Fibroblast of the aortic adventitia (primary cell): Measurements from ENCODE around the gene NFATC4. TPM values are rescaled to one million over a fixed set of nuclear protein-coding genes. Genes with fewer than 3 reads are reported as not detected.
A peak's percentile ranks its signal among the peaks of the same experiment; 100 is the strongest.

Experiments
- DNase-seq: peaks from one replicate; pipeline ENCODE4 v3.0.0-alpha.2; 2010; ENCODE audit warnings: low read depth
- H3K4me3 ChIP-seq: 2 replicates; pipeline ENCODE4 v1.5.1; 2011; ENCODE audit warnings: low read depth, mild to moderate bottlenecking, control low read depth, low read length, moderate library complexity
- CTCF ChIP-seq: IDR thresholded peaks from 2 replicates; pipeline ENCODE4 v1.5.1; 2011; ENCODE audit warnings: mild to moderate bottlenecking, low read length, control low read depth, inconsistent platforms; ENCODE audit not compliant: insufficient read depth
- total RNA-seq: library from RNA; depleted of rRNA; stranded (reverse); fragments of >200 nt; gene quantifications from 2 replicates; pipeline ENCODE4 v1.2.3, GENCODE V29; 2012; ENCODE audit warnings: low replicate concordance

Gene NFATC4
- total RNA-seq, 1 donor: 77.9 TPM

- DNase-seq: no peak
- TF ChIP-seq CTCF: no peak
- no peak overlapping the region for H3K4me3 ChIP-seq
These were observed 26.3 kb downstream of the NFATC4 start for GRCh38 chr14:24394275-24394674.

- no peak for TF ChIP-seq CTCF
- H3K4me3 ChIP-seq: no peak overlapping the region
- peak; percentile 72 for DNase-seq
These were observed 27.9 kb downstream of the NFATC4 start for GRCh38 chr14:24395609-24396582.

- H3K4me3 ChIP-seq: no peak overlapping the region
- DNase-seq: no peak
- no peak for TF ChIP-seq CTCF
These were observed 29.8 kb downstream of the NFATC4 start for GRCh38 chr14:24397639-24398292.

GRCh38 chr14:24398293-24398652 lies 30.3 kb downstream of the NFATC4 start:
- peak overlapping the region; percentile 74 for H3K4me3 ChIP-seq
- no peak for DNase-seq
- TF ChIP-seq CTCF: no peak

GRCh38 chr14:24398653-24399446 lies 30.9 kb downstream of the NFATC4 start, which contains the start of gene NYNRIN:
Gene NYNRIN (plus strand): TSS chr14:24399003. CDS start chr14:24399247, 244 bp downstream.
- peak; percentile 37 for DNase-seq

More at GRCh38 chr14:24398653-24399446, 30.9 kb downstream of the NFATC4 start, which contains the start of gene NYNRIN:
- H3K4me3 ChIP-seq: peak within 1 kb of the TSS; percentile 74
- no peak for TF ChIP-seq CTCF
